IMR-90 (cell line): ENCODE measurements around the gene CD300LG.

Experiments used
- BHLHE40 ChIP-seq: fragments of 150-350 bp; IDR thresholded peaks from 2 replicates; pipeline ENCODE4 v1.6.1; 2016; ENCODE audit warnings: mild to moderate bottlenecking, low read depth, low read length
- CEBPB ChIP-seq: IDR thresholded peaks from 2 replicates; pipeline ENCODE4 v1.6.1; 2012; ENCODE audit warnings: low read depth, low read length, improper control_type of control experiment
- FOS ChIP-seq: fragments of 150-350 bp; IDR thresholded peaks from 2 replicates; pipeline ENCODE4 v1.6.1; 2016; ENCODE audit warnings: low read depth, low read length
- POLR2A ChIP-seq: IDR thresholded peaks from 2 replicates; pipeline ENCODE4 v1.6.1; 2012; ENCODE audit warnings: mild to moderate bottlenecking, low read depth, low read length
- RAD21 ChIP-seq: IDR thresholded peaks from 2 replicates; pipeline ENCODE4 v1.6.1; 2012; ENCODE audit warnings: low read length, improper control_type of control experiment
- RCOR1 ChIP-seq: IDR thresholded peaks from 2 replicates; pipeline ENCODE4 v1.6.1; 2012; ENCODE audit warnings: mild to moderate bottlenecking, low read length, improper control_type of control experiment; ENCODE audit not compliant: insufficient replicate concordance
- RFX5 ChIP-seq: IDR thresholded peaks from 2 replicates; pipeline ENCODE4 v1.8.0; 2012; ENCODE audit warnings: low read depth, mild to moderate bottlenecking, low read length, moderate library complexity
- TF ChIP-seq, protein P1 (sequence below): conservative IDR thresholded peaks from 2 replicates; pipeline ENCODE4 v1.5.1; 2012; ENCODE audit warnings: mild to moderate bottlenecking, low read depth, low read length, improper control_type of control experiment

- TF ChIP-seq, protein P1, sequence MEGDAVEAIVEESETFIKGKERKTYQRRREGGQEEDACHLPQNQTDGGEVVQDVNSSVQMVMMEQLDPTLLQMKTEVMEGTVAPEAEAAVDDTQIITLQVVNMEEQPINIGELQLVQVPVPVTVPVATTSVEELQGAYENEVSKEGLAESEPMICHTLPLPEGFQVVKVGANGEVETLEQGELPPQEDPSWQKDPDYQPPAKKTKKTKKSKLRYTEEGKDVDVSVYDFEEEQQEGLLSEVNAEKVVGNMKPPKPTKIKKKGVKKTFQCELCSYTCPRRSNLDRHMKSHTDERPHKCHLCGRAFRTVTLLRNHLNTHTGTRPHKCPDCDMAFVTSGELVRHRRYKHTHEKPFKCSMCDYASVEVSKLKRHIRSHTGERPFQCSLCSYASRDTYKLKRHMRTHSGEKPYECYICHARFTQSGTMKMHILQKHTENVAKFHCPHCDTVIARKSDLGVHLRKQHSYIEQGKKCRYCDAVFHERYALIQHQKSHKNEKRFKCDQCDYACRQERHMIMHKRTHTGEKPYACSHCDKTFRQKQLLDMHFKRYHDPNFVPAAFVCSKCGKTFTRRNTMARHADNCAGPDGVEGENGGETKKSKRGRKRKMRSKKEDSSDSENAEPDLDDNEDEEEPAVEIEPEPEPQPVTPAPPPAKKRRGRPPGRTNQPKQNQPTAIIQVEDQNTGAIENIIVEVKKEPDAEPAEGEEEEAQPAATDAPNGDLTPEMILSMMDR: no peak
- TF ChIP-seq POLR2A (no peak), RAD21 (no peak), CEBPB (no peak), RFX5 (no peak), FOS (no peak), RCOR1 (no peak), BHLHE40 (no peak)
These were observed 43.2 kb upstream of the CD300LG start for GRCh38 chr17:43803758-43804157.
